ENCODE results near the gene PHETA1.

DNA sequence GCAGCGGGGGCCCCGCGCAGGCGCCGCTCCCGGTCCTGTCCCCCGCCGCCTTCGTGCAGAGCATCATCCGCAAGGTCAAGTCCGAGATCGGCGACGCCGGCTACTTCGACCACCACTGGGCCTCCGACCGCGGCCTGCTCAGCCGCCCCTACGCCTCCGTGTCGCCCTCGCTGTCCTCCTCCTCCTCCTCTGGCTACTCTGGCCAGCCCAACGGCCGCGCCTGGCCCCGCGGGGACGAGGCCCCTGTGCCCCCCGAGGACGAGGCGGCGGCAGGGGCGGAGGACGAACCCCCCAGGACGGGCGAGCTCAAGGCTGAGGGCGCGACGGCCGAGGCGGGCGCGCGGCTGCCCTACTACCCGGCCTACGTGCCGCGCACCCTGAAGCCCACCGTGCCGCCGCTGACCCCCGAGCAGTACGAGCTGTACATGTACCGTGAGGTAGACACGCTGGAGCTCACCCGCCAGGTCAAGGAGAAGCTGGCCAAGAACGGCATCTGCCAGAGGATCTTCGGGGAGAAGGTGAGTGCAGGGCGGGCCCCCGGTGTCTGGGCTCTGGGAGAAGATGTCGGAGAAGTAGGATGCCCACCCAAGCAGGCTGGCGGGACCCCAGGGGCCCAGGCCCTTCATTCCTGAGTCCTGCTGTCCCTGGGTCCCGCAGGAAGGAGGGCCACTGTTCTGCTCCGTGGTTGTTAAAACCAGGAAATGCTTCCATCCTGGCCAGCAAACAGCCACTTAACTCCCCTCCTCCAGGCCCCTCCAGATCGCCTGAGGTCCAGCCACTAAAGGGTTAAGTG lies 48.4 kb downstream of the PHETA1 start:
- TF ChIP-seq, protein P1, sequence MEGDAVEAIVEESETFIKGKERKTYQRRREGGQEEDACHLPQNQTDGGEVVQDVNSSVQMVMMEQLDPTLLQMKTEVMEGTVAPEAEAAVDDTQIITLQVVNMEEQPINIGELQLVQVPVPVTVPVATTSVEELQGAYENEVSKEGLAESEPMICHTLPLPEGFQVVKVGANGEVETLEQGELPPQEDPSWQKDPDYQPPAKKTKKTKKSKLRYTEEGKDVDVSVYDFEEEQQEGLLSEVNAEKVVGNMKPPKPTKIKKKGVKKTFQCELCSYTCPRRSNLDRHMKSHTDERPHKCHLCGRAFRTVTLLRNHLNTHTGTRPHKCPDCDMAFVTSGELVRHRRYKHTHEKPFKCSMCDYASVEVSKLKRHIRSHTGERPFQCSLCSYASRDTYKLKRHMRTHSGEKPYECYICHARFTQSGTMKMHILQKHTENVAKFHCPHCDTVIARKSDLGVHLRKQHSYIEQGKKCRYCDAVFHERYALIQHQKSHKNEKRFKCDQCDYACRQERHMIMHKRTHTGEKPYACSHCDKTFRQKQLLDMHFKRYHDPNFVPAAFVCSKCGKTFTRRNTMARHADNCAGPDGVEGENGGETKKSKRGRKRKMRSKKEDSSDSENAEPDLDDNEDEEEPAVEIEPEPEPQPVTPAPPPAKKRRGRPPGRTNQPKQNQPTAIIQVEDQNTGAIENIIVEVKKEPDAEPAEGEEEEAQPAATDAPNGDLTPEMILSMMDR (IDR thresholded peaks at IDR 0.05): no peak
- no peak for TF ChIP-seq POLR2A (IDR thresholded peaks at IDR 0.05)
- TF ChIP-seq POLR2AphosphoS5 (IDR thresholded peaks at IDR 0.05; ENCODE audit: insufficient read depth in 1 of 2, low read depth in 1 of 2): no peak

Measured in vagina (tissue), 2 donors.